Measurements from ENCODE around the gene SFXN4.
"Not testable (repeated sequence)": the region's sequence is repeated elsewhere in the genome, so short reads cannot be mapped to it uniquely, and the experiment has no call there.

Gene SFXN4

GRCh38 chr10:119120413-119120867, 45.1 kb downstream of the SFXN4 start:
- no peak overlapping the region for H3K4me3 ChIP-seq (ENCODE audit: low read depth, low read length)
- no peaks in the 10 kb centered on the region for H3K27me3 ChIP-seq (ENCODE audit: control insufficient read depth, insufficient read depth, low read length)
- no peak overlapping the region for H3K9ac ChIP-seq (ENCODE audit: low read depth, low read length)
- H3K4me1 ChIP-seq (ENCODE audit: control insufficient read depth, insufficient read depth, low read length): no peaks in the 10 kb centered on the region
- H3K9me3 ChIP-seq (ENCODE audit: control insufficient read depth, insufficient read depth, low read length): no peaks in the 10 kb centered on the region
- H3K27ac ChIP-seq (ENCODE audit: low read depth, low read length): no peak overlapping the region
- H3K36me3 ChIP-seq (ENCODE audit: control insufficient read depth, insufficient read depth, low read length): peaks cover 83% of the 10 kb centered on the region

DNA sequence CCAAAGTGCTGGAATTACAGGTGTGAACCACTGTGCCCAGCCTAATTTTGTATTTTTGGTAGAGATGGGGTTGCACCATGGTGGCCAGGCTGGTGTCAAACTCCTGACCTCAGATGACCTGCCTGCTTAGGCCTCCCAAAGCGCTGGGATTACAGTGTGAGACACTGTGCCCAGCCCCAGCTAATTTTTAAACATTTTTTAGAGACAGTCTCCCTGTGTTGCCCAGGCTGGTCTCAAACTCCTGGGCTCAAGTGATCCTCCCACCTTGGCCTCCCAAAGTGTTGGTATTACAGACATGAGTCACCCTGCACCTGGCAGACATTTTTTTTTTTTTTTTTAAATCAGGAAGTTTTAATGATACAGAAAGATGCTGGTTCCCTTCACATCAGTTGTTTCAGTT, 46.1 kb downstream of the SFXN4 start:
- H3K4me1 ChIP-seq (ENCODE audit: control insufficient read depth, insufficient read depth, low read length): no peaks in the 10 kb centered on the region
- peaks cover 81% of the 10 kb centered on the region for H3K36me3 ChIP-seq (ENCODE audit: control insufficient read depth, insufficient read depth, low read length)

GRCh38 chr10:119118231-119118630, 47.3 kb downstream of the SFXN4 start:
- Histone ChIP-seq H3K27ac (ENCODE audit: low read depth, low read length) (no peak overlapping the region), H3K4me1 (ENCODE audit: control insufficient read depth, insufficient read depth, low read length) (no peaks in the 10 kb centered on the region), H3K27me3 (ENCODE audit: control insufficient read depth, insufficient read depth, low read length) (no peaks in the 10 kb centered on the region), H3K36me3 (ENCODE audit: control insufficient read depth, insufficient read depth, low read length) (peaks cover 83% of the 10 kb centered on the region), H3K4me3 (ENCODE audit: low read depth, low read length) (no peak overlapping the region), H3K9ac (ENCODE audit: low read depth, low read length) (no peak overlapping the region), H3K9me3 (ENCODE audit: control insufficient read depth, insufficient read depth, low read length) (no peaks in the 10 kb centered on the region)

More for the DNA sequence above, 46.1 kb downstream of the SFXN4 start:
- Histone ChIP-seq H3K9me3 (ENCODE audit: control insufficient read depth, insufficient read depth, low read length) (no peaks in the 10 kb centered on the region), H3K27ac (ENCODE audit: low read depth, low read length) (no peak overlapping the region), H3K4me3 (ENCODE audit: low read depth, low read length) (no peak overlapping the region), H3K27me3 (ENCODE audit: control insufficient read depth, insufficient read depth, low read length) (no peaks in the 10 kb centered on the region), H3K9ac (ENCODE audit: low read depth, low read length) (no peak overlapping the region)

- H3K4me3 ChIP-seq (ENCODE audit: low read depth, low read length): no peak overlapping the region
- no peak overlapping the region for H3K9ac ChIP-seq (ENCODE audit: low read depth, low read length)
- H3K36me3 ChIP-seq (ENCODE audit: control insufficient read depth, insufficient read depth, low read length): peaks cover 81% of the 10 kb centered on the region
- H3K4me1 ChIP-seq (ENCODE audit: control insufficient read depth, insufficient read depth, low read length): no peaks in the 10 kb centered on the region
- no peaks in the 10 kb centered on the region for H3K27me3 ChIP-seq (ENCODE audit: control insufficient read depth, insufficient read depth, low read length)
- no peak overlapping the region for H3K27ac ChIP-seq (ENCODE audit: low read depth, low read length)
- H3K9me3 ChIP-seq (ENCODE audit: control insufficient read depth, insufficient read depth, low read length): no peaks in the 10 kb centered on the region
Measured at GRCh38 chr10:119116326-119116951, 49.1 kb downstream of the SFXN4 start.

DNA sequence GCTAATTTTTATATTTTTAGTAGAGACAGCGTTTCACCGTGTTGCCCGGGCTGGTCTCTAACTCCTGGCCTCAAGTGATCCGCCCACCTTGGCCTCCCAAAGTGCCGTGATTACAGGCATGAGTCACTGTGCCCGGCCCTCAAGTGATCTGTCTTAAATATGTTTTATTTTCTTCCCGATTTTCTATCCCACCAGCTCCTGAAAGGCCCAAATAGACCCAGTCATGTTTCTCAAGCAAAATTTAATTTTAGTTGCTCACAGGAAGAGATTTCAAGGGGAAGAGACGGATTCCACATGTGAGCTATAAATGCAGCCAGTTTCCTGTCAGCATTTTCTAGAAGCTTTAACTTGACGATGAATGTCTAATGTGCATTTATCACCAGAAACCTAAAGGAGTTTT, 49.6 kb downstream of the SFXN4 start:
- Histone ChIP-seq H3K9me3 (ENCODE audit: control insufficient read depth, insufficient read depth, low read length) (no peaks in the 10 kb centered on the region), H3K4me3 (ENCODE audit: low read depth, low read length) (no peak overlapping the region), H3K27me3 (ENCODE audit: control insufficient read depth, insufficient read depth, low read length) (no peaks in the 10 kb centered on the region), H3K36me3 (ENCODE audit: control insufficient read depth, insufficient read depth, low read length) (peaks cover 81% of the 10 kb centered on the region), H3K9ac (ENCODE audit: low read depth, low read length) (no peak overlapping the region), H3K4me1 (ENCODE audit: control insufficient read depth, insufficient read depth, low read length) (no peaks in the 10 kb centered on the region), H3K27ac (ENCODE audit: low read depth, low read length) (no peak overlapping the region)

DNA sequence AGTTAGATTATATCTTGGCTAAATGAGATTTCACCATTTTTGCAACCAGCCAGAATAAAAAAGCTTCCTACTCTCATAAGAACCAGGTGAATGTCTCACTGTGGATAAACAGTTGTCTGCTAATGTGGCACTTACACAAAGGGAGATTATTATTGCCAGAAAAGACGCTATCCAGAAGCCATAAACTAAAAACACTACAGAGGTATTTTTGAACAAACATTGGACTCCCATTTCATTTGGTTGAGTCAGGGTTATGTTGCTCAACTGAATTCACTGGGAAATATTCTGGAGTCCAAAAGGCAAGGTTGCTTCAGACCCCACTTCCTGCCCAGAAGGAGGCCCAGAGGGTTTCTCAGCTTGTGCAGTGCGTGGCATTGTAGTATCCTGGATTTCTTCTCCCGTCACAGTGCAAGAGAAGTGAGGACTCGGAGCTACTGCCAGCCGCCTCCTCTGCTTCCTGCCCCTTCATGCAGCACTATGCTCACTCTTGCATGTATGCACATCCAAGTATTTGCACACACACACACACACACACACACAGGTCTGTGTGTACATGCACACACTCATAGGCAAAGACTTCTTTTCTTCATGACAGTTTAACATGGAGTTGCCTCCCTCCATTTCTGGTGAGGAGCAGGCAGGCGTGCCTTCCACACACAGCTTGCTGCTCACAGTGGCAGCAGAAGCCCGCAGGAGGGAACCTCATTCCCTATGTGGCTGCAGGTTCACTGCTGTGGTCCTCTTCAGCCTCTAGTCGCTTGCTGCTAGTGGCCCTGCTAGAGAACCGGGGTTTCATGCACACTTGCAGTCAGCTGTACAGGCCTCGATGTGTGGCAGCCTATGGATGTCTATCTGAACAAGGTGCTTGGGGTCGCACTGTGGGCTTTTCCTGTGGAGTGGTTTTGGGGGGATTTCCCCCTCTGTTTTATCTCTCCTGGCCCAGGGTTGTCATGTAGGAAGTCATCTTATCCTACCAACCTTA, 51.5 kb downstream of the SFXN4 start:
- Histone ChIP-seq H3K4me3 (ENCODE audit: low read depth, low read length) (no peak overlapping the region), H3K9ac (ENCODE audit: low read depth, low read length) (no peak overlapping the region), H3K9me3 (ENCODE audit: control insufficient read depth, insufficient read depth, low read length) (no peaks in the 10 kb centered on the region), H3K27me3 (ENCODE audit: control insufficient read depth, insufficient read depth, low read length) (no peaks in the 10 kb centered on the region), H3K27ac (ENCODE audit: low read depth, low read length) (no peak overlapping the region), H3K36me3 (ENCODE audit: control insufficient read depth, insufficient read depth, low read length) (peaks cover 82% of the 10 kb centered on the region), H3K4me1 (ENCODE audit: control insufficient read depth, insufficient read depth, low read length) (no peaks in the 10 kb centered on the region)

DNA sequence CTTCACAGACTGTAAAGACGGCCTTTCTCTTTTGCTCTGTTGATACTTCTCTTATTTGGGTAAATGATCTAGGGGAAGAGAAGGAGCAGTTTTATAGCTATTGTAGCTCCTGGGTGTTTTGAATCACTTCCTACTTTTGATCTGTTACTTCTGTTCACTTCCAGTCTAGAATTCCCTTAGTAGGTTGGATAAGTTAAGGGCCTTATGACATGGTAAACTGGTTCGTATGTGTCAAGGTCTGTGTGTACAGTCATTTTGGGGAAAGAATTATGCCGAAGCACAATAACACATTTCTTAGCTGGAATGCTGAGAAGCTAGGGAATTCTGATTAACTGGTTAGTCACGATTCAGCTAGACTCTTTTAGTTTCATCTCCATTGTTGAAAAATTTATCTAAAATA, 53.5 kb downstream of the SFXN4 start:
- Histone ChIP-seq H3K4me1 (ENCODE audit: control insufficient read depth, insufficient read depth, low read length) (no peaks in the 10 kb centered on the region), H3K36me3 (ENCODE audit: control insufficient read depth, insufficient read depth, low read length) (peaks cover 81% of the 10 kb centered on the region), H3K9me3 (ENCODE audit: control insufficient read depth, insufficient read depth, low read length) (no peaks in the 10 kb centered on the region), H3K27ac (ENCODE audit: low read depth, low read length) (no peak overlapping the region), H3K27me3 (ENCODE audit: control insufficient read depth, insufficient read depth, low read length) (no peaks in the 10 kb centered on the region), H3K4me3 (ENCODE audit: low read depth, low read length) (no peak overlapping the region), H3K9ac (ENCODE audit: low read depth, low read length) (no peak overlapping the region)

DNA sequence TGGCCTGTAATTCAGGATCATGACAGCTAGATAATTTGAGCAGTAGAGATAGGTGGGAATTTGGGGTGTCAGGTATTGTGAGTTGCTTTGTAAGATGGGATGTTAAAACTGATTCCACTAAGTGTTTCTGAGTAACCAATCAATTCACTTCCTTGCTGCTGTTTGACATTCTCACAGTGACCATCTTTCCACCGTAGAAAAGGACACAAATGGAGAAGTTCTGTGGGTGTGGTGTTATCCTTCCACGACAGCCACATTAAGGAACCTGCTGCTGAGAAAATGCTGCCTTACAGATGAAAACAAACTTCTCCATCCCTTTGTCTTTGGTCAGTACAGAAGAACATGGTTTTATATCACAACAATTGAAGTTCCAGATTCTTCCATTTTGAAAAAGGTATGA, 57.7 kb downstream of the SFXN4 start:
- H3K27me3 ChIP-seq (ENCODE audit: control insufficient read depth, insufficient read depth, low read length); H3K4me1 ChIP-seq (ENCODE audit: control insufficient read depth, insufficient read depth, low read length); H3K9ac ChIP-seq (ENCODE audit: low read depth, low read length); H3K9me3 ChIP-seq (ENCODE audit: control insufficient read depth, insufficient read depth, low read length); H3K4me3 ChIP-seq (ENCODE audit: low read depth, low read length); H3K27ac ChIP-seq (ENCODE audit: low read depth, low read length): not testable (repeated sequence)
- peaks cover 54% of the 10 kb centered on the region for H3K36me3 ChIP-seq (ENCODE audit: control insufficient read depth, insufficient read depth, low read length)

- not testable (repeated sequence) for H3K4me3 ChIP-seq (ENCODE audit: low read depth, low read length); H3K27ac ChIP-seq (ENCODE audit: low read depth, low read length); H3K4me1 ChIP-seq (ENCODE audit: control insufficient read depth, insufficient read depth, low read length); H3K9me3 ChIP-seq (ENCODE audit: control insufficient read depth, insufficient read depth, low read length); H3K9ac ChIP-seq (ENCODE audit: low read depth, low read length); H3K27me3 ChIP-seq (ENCODE audit: control insufficient read depth, insufficient read depth, low read length)
- H3K36me3 ChIP-seq (ENCODE audit: control insufficient read depth, insufficient read depth, low read length): peaks cover 48% of the 10 kb centered on the region
Measured at GRCh38 chr10:119107106-119107505, 58.4 kb downstream of the SFXN4 start.

- not testable (repeated sequence) for H3K9ac ChIP-seq (ENCODE audit: low read depth, low read length); H3K9me3 ChIP-seq (ENCODE audit: control insufficient read depth, insufficient read depth, low read length); H3K27me3 ChIP-seq (ENCODE audit: control insufficient read depth, insufficient read depth, low read length); H3K4me3 ChIP-seq (ENCODE audit: low read depth, low read length); H3K4me1 ChIP-seq (ENCODE audit: control insufficient read depth, insufficient read depth, low read length); H3K27ac ChIP-seq (ENCODE audit: low read depth, low read length)
- peaks cover 36% of the 10 kb centered on the region for H3K36me3 ChIP-seq (ENCODE audit: control insufficient read depth, insufficient read depth, low read length)
Measured at GRCh38 chr10:119105899-119106298, 59.6 kb downstream of the SFXN4 start.

GRCh38 chr10:119105155-119105554, 60.4 kb downstream of the SFXN4 start:
- Histone ChIP-seq H3K27me3 (ENCODE audit: control insufficient read depth, insufficient read depth, low read length) (no peaks in the 10 kb centered on the region), H3K4me3 (ENCODE audit: low read depth, low read length) (peak overlapping the region; percentile 85), H3K27ac (ENCODE audit: low read depth, low read length) (no peak overlapping the region), H3K9ac (ENCODE audit: low read depth, low read length) (no peak overlapping the region), H3K9me3 (ENCODE audit: control insufficient read depth, insufficient read depth, low read length) (no peaks in the 10 kb centered on the region), H3K36me3 (ENCODE audit: control insufficient read depth, insufficient read depth, low read length) (peaks cover 29% of the 10 kb centered on the region), H3K4me1 (ENCODE audit: control insufficient read depth, insufficient read depth, low read length) (no peaks in the 10 kb centered on the region)

Data from HUES48 (cell line).